ENCODE results near the gene ZW10. TPM values are rescaled to one million over a fixed set of nuclear protein-coding genes. Genes with fewer than 3 reads are reported as not detected.
"Not testable (repeated sequence)": the region's sequence is repeated elsewhere in the genome, so short reads cannot be mapped to it uniquely, and the experiment has no call there.

The ZW10 gene
- total RNA-seq, 1 donor from 2014 or later: 8.0 TPM

DNA sequence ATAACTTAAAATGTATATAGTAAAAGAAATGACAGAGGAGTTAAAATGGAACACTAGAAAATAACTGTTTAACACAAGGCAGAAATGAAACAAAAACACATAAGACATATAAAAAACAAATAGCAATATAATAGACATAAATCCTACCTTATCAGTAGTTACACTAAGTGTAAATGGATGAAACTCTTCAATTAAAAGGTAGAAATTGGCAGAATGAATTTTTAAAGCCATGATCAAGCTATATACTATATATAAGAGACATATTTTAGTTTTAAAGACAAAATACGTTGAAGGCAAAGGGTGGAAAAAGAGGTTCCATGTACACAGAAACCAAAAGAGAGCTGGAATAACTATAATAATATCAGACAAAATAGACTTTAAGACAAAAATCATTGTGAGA is 62.5 kb downstream of the ZW10 start:
- intact Hi-C loops (cut with DNase I): no loop called here
- DNase-seq (ENCODE audit: low spot score): no peak

GRCh38 chr11:113705871-113706655 is 67.4 kb downstream of the ZW10 start, which contains the start of gene TMPRSS5:
TSS of gene TMPRSS5 (minus strand) at chr11:113706308. CDS start at chr11:113706224, 84 bp downstream.
- DNase-seq (ENCODE audit: low spot score): no peak
- intact Hi-C loops (cut with DNase I): no loop called here

DNA sequence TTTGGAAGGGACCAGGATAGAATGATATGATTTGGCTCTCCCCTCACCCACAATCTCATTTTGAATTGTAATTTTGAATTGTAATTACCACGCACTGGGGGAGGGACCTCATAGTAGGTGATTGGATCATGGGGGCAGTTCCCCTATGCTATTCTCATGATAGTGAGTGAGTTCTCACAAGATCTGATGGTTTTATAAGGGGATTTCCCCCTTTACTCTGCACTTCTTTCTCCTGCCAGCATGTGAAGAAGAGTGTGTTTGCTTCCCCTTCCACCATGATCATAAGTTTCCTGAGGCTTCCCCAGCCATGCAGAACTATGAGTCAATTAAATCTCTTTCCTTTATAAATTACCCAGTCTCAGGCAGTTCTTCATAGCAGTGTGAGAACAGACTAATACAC is 69.9 kb downstream of the ZW10 start:
- DNase-seq (ENCODE audit: low spot score); intact Hi-C loops (cut with DNase I): not testable (repeated sequence)

DNA sequence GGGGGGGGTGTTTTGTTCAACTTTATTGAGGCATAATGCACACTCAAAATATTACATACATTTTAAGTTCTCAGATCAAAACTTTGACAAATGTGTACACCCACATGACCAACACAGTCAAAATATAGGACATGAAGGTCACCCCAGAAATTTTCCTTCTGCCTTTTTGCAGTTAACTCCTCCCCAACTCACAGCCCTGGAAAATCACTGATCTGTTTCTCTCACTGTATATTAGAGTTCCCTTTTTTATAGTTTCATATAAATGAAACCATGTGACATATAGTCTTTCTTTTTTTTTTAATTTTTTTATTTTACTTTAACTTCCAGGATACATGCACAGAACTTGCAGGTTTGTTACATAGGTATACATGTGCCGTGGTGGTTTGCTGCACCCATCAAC is 72.0 kb downstream of the ZW10 start:
- no peak for DNase-seq (ENCODE audit: low spot score)
- intact Hi-C loops (cut with DNase I): no loop called here

GRCh38 chr11:113698515-113698914 is 75.0 kb downstream of the ZW10 start:
- intact Hi-C loops (cut with DNase I): no loop called here
- DNase-seq (ENCODE audit: low spot score): no peak

GRCh38 chr11:113697756-113698407 is 75.6 kb downstream of the ZW10 start:
- no peak for DNase-seq (ENCODE audit: low spot score)
- intact Hi-C loops (cut with DNase I): no loop called here

- DNase-seq (ENCODE audit: low spot score): no peak
- intact Hi-C loops (cut with DNase I): no loop called here
These were observed 76.4 kb downstream of the ZW10 start for GRCh38 chr11:113697111-113697510.

DNA sequence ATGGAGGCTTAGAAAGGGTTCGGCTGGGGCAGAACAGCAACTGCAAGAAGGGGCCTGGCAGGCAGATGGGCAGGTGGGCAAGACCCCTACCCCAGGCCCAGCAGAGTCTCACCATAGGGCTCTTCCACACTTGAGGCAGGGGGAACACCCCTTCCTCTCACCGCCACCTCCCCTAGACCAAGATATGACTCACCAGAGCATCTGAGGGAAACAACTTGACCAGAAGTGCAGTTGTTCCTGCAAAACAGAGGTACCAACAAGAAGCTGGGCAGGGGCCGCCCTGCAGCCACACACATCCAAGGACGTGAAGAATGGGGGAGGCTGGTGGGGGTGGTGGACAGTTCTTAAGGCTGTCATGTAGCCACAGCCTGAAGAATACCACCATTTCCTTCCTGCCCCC is 78.3 kb downstream of the ZW10 start:
- no peak for DNase-seq (ENCODE audit: low spot score)
- intact Hi-C loops (cut with DNase I): no loop called here

DNA sequence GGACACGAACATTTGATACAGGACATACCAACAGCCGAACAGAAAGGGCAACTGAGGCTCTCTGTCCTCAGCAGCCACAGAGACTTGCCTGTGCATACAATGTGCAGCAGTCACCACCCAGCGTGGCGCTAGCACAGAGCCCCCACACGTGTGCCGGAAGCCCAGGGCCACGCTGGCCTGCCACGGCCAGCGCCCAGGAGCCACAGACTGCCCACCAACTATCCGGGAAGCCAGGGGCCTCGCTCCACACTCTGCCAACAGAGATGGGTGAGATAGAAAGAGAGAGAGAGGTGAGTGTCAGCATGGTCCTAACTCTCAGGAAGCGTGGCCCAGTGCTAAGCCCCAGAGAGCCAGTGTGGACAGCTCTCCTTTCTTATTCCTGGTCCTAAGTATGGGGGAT is 79.1 kb downstream of the ZW10 start:
- no peak for DNase-seq (ENCODE audit: low spot score)
- intact Hi-C loops (cut with DNase I): no loop called here

DNA sequence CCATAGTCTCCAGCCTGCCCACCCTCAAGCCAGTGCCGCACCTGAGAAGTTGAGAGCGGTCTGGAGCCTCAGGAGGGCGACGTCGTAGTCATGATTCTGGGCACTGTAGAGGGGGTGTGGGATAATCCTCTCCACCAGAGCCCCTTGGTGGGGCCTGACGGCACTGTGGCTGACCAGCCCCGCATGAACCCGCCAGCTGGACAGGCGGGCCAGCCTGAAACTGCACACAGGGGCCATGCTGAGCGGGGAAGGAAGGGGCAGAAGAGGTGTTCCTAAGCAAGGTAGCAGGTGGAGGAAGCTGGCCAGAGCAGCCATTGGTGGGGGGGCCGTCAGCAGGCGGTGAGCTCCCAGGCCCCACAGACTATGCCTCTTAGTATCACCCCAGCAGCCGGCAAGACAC is 80.5 kb downstream of the ZW10 start:
- intact Hi-C loops (cut with DNase I): no loop called here
- DNase-seq (ENCODE audit: low spot score): no peak

DNA sequence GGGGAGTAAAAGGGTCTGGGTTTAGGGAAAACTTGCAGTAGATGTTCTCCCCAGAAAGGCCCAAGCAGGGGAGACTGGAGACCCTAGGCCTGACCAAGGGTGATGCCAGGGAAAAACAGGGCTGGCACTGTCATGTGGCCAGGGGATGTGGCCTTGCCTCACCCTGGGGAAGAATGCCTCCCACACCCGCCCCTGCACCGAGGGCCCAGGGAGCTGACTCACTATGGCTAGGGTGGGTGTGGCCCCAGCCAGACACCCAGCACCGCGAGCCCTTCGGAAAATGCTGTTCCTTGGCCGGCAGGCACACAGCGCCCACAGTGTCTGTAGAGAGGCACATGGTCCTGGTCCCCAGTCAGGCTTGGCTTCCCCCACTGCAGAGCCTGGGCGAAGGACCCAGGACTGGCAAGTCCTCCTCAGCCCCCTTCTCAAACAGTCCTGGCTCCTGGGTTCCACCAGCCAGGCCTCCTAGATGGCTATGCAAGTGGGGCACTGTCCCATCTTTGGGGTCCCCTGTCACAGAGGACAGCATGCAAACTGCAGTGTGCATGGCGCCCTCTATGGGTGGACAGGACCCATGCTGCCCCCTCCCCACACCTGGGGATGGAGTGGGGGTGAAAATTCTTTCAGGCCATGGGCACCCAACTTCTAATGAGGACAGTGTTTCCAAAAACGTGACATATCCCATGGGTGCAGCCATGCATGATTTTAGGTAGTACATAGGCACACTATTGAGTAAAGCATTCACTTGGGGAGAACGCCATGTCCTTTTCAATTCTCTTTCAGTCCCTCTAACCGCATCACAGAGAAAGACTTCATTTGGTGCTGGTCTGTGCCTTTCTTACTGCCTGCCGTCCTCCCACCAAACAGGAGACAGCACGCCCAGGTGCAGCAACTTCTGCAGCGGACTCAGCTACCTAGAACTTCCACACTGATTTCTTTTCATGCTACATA is 82.6 kb downstream of the ZW10 start:
- DNase-seq (ENCODE audit: low spot score): no peak
- intact Hi-C loops (cut with DNase I): no loop called here

DNA sequence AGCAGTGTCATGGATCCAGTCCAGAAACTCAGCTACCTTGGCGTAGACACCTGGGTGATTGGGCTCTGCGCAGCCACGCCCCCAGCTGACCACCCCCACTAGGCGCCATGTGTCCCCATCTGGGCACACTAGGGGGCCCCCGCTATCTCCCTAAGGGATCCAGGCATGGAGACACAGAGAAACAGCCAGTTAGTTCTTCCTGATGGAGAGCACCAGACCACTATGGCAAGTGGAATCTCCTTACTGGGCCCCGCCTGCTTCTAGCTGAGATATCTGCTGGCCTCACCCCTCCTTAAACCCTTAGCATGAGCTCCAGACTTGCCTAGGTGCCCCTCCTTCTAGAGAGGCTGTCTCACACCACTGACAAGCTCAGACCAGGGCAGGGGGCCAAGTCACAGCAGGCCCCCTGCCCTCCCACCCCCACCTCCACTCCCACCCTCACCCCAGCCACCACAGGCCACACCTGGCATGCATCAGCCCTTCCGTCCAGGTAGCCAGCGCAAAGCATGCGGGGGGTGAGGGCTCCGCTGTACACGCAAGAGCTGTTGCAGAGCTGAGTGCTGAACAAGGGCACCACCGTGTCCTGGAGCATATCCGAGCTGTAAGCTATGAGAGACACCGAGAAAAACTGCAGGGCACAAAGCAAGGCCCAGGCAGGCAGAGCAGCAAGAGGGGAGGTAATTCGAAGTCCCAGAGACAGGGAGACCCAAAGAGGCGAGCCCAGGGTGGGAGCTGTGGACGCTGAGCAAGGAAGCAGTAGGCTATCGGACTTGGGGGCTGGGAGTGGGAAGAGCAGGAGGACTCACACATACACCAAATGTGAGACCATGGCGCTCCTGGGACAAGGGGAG is 83.5 kb downstream of the ZW10 start:
- intact Hi-C loops (cut with DNase I): no loop called here
- DNase-seq (ENCODE audit: low spot score): no peak

GRCh38 chr11:113685654-113686359 is 87.7 kb downstream of the ZW10 start:
- no peak for DNase-seq (ENCODE audit: low spot score)
- intact Hi-C loops (cut with DNase I): no loop called here

DNA sequence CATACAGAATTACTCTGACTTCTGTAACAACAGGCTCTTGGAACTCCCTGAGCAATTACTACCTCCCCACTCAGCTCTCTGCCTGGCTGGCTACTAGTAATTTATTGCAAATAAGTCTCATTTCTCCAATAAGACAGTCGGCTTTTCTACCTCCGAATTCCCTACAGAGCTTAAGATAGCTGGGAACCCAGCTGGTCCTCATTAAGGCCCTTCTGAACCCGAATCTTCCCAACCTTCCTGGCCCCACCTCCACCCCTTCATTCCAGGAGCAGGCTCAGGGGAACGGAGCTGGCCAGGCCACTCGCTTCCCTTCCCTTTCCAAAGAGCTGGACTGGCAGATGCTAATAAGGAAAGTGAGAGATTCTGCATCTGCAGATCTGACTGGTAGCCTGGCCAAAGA is 89.0 kb downstream of the ZW10 start:
- intact Hi-C loops (cut with DNase I): no loop called here

GRCh38 chr11:113683481-113684046 is 89.9 kb downstream of the ZW10 start:
- no peak for DNase-seq (ENCODE audit: low spot score)
- intact Hi-C loops (cut with DNase I): no loop called here

More for the DNA sequence above, 89.0 kb downstream of the ZW10 start:
- no peak for DNase-seq (ENCODE audit: low spot score)

Data from cardiac septum (tissue), 1 donor.